DMS53 treated with DMSO at 0.1 percent for 48 hours (cell line): ENCODE data around the gene PITPNM2.

ENCODE experiments used
- DNase-seq: peaks from one replicate; lab custom pipeline; 2025; ENCODE audit not compliant: unreplicated experiment; lab: John Stamatoyannopoulos, UW

The PITPNM2 gene

GRCh38 chr12:123145211-123145610 lies 5.7 kb downstream of the PITPNM2 start:
- no peak for DNase-seq

- no peak for DNase-seq
Measured at GRCh38 chr12:123143736-123144461, 7.0 kb downstream of the PITPNM2 start.

- no peak for DNase-seq
Measured at GRCh38 chr12:123142921-123143735, 7.8 kb downstream of the PITPNM2 start.

- no peak for DNase-seq
Measured at GRCh38 chr12:123142518-123142840, 8.4 kb downstream of the PITPNM2 start.

GRCh38 chr12:123141615-123142517 lies 9.0 kb downstream of the PITPNM2 start:
- no peak for DNase-seq

- peak; percentile 51 for DNase-seq
Measured at GRCh38 chr12:123140676-123141614, 9.9 kb downstream of the PITPNM2 start.

- peak; percentile 80 for DNase-seq
Measured at GRCh38 chr12:123139926-123140675, 10.8 kb downstream of the PITPNM2 start.

- no peak for DNase-seq
Measured at GRCh38 chr12:123135688-123136087, 15.2 kb downstream of the PITPNM2 start.

GRCh38 chr12:123134826-123135225 lies 16.1 kb downstream of the PITPNM2 start:
- no peak for DNase-seq

GRCh38 chr12:123134271-123134671 lies 16.6 kb downstream of the PITPNM2 start:
- no peak for DNase-seq

- DNase-seq: no peak
Measured at GRCh38 chr12:123133701-123134100, 17.2 kb downstream of the PITPNM2 start.

GRCh38 chr12:123132951-123133619 lies 17.8 kb downstream of the PITPNM2 start:
- peak; percentile 53 for DNase-seq

GRCh38 chr12:123131879-123132402 lies 18.9 kb downstream of the PITPNM2 start:
- peak; percentile 99 for DNase-seq

- DNase-seq: no peak
Measured at GRCh38 chr12:123131291-123131832, 19.5 kb downstream of the PITPNM2 start.

- DNase-seq: no peak
Measured at GRCh38 chr12:123129621-123130020, 21.3 kb downstream of the PITPNM2 start.

GRCh38 chr12:123127182-123127495 lies 23.8 kb downstream of the PITPNM2 start:
- DNase-seq: no peak

- peak; percentile 53 for DNase-seq
Measured at GRCh38 chr12:123126294-123127181, 24.4 kb downstream of the PITPNM2 start.

GRCh38 chr12:123122626-123123025 lies 28.3 kb downstream of the PITPNM2 start:
- DNase-seq: no peak
